Measurements from ENCODE around the gene COL6A1.

Gene COL6A1

DNA sequence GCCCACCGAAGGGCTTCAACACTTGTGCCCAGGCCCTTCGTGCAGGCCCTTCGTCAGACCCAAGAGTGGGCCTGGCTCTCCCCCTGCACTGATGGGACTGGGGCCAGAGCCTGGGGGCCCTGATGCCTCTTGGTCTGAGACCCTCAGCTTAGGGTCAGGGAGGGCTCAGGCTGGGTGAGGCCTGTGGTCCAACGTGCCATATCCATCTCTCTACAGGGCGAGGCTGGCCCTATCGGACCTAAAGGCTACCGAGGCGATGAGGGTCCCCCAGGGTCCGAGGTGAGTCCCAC, 15.6 kb downstream of the COL6A1 start:
- Histone ChIP-seq H3K36me3 (ENCODE audit: control insufficient read depth, insufficient read depth, low read length) (peaks cover 61% of the 10 kb centered on the region), H3K4me1 (ENCODE audit: control insufficient read depth, insufficient read depth, low read length, poor library complexity, severe bottlenecking) (peaks cover 8% of the 10 kb centered on the region)

DNA sequence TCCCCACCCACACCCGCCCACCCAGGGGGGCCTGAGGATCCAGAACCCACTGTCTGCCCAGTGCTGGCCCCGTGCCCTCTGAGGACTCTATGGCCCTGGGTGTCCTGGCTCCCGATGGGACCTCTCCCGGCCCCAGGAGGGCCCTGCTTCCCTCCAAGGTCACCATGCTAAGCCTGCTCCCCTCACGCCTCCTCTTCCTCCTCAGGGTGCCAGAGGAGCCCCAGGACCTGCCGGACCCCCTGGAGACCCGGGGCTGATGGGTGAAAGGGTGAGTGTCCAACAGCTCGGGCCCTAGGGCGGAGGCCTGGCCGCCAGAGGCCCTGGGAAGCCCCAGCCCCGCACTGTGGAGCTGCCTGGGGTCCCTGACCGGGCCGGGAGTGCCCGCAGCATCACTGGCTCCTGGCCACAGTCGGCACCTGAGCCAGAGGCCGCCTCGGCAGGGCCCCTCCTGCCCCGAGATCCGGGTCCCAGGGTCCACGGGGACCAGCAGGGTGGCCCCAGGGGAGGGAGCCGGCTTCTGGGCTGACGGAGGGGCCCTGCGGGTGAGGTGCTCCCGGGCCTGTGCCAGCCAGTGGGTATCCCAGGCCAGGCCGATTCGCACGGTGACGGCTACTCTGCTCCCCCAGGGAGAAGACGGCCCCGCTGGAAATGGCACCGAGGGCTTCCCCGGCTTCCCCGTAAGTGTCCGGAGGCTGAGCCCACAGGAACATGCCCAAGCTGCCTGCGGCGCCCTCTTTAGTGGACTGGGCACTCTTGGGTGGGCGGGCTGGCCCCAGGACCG, 16.1 kb downstream of the COL6A1 start:
- H3K27ac ChIP-seq (ENCODE audit: low read depth, low read length, severe bottlenecking), result no peak overlapping the region
- peaks cover 61% of the 10 kb centered on the region for H3K36me3 ChIP-seq (ENCODE audit: control insufficient read depth, insufficient read depth, low read length)
- no peaks in the 10 kb centered on the region for H3K9me3 ChIP-seq (ENCODE audit: control insufficient read depth, low read length)
- no peak overlapping the region for H3K4me3 ChIP-seq (ENCODE audit: extremely low read depth, insufficient read depth, low read length, poor library complexity, severe bottlenecking)
- WGBS, 2 experiments (ENCODE audit: insufficient coverage in 2 of 2), result 95 to 98% methylated on average over 30 to 37 of the region's 38 CpGs
- H3K4me1 ChIP-seq (ENCODE audit: control insufficient read depth, insufficient read depth, low read length, poor library complexity, severe bottlenecking), result peaks cover 8% of the 10 kb centered on the region

More for the DNA sequence above, 15.6 kb downstream of the COL6A1 start:
- H3K4me3 ChIP-seq (ENCODE audit: extremely low read depth, insufficient read depth, low read length, poor library complexity, severe bottlenecking), result no peak overlapping the region
- H3K27ac ChIP-seq (ENCODE audit: low read depth, low read length, severe bottlenecking), result no peak overlapping the region
- H3K9me3 ChIP-seq (ENCODE audit: control insufficient read depth, low read length), result no peaks in the 10 kb centered on the region
- WGBS, 2 experiments (ENCODE audit: insufficient coverage in 2 of 2), result 96 to 99% methylated on average over 5 to 9 of the region's 9 CpGs

DNA sequence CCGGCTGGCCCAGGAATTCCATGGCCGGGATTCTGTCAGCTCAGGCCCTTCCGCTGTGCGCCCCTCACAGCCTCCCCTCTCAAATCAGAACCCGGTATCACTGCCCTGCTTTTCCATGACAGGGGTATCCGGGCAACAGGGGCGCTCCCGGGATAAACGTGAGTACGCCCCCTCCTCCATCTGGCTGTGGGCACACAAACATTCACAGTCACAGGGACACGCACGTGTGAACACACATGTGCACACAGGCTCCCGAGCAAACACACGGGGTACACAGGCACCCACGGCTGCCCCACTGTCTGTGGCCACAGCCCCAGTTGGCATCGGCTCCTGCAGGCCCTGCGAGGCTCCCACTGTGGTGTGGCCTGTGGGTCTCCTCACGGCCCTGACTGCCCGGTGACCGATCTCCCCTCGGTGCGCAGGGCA, 16.7 kb downstream of the COL6A1 start:
- Histone ChIP-seq H3K36me3 (ENCODE audit: control insufficient read depth, insufficient read depth, low read length) (peaks cover 58% of the 10 kb centered on the region), H3K27ac (ENCODE audit: low read depth, low read length, severe bottlenecking) (no peak overlapping the region), H3K9me3 (ENCODE audit: control insufficient read depth, low read length) (no peaks in the 10 kb centered on the region), H3K4me3 (ENCODE audit: extremely low read depth, insufficient read depth, low read length, poor library complexity, severe bottlenecking) (no peak overlapping the region), H3K4me1 (ENCODE audit: control insufficient read depth, insufficient read depth, low read length, poor library complexity, severe bottlenecking) (peaks cover 8% of the 10 kb centered on the region)
- WGBS, 2 experiments (ENCODE audit: insufficient coverage in 2 of 2), result 94 to 98% methylated on average over 22 of the region's 22 CpGs

DNA sequence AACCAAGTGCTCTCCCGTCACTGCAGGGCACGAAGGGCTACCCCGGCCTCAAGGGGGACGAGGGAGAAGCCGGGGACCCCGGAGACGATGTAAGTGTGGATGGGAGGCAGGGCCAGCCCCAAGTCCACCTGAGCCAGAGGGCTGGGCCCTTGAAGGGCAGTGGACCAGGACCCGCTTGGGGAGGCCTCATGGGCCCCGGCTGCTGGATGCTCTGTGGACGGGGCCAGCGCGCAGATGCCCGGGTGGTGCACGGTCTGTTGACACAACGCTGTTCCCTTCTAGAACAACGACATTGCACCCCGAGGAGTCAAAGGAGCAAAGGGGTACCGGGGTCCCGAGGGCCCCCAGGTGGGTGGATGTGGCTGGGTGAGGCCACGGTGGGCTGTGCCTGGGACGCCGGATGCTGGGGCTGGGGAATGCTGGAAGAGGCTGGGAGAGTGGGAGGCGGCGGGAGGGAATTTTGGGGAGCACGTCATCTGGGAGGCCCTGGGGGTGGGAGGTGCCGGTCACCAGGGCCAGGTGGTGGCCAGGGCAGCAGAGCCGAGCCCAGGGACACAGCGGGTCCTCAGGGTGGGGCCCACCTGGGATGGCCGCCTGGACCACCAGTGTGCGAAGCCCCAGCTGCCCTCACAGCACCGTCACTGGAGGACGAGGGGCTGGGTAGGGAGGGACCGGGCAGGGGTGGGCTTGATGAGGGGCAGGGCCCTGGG, 17.5 kb downstream of the COL6A1 start:
- H3K36me3 ChIP-seq (ENCODE audit: control insufficient read depth, insufficient read depth, low read length), result peaks cover 52% of the 10 kb centered on the region
- H3K4me1 ChIP-seq (ENCODE audit: control insufficient read depth, insufficient read depth, low read length, poor library complexity, severe bottlenecking), result peaks cover 8% of the 10 kb centered on the region
- H3K27ac ChIP-seq (ENCODE audit: low read depth, low read length, severe bottlenecking), result no peak overlapping the region
- 93 to 97% methylated on average over 22 to 26 of the region's 33 CpGs for WGBS, 2 experiments (ENCODE audit: insufficient coverage in 2 of 2)
- H3K4me3 ChIP-seq (ENCODE audit: extremely low read depth, insufficient read depth, low read length, poor library complexity, severe bottlenecking), result no peak overlapping the region
- H3K9me3 ChIP-seq (ENCODE audit: control insufficient read depth, low read length), result no peaks in the 10 kb centered on the region

DNA sequence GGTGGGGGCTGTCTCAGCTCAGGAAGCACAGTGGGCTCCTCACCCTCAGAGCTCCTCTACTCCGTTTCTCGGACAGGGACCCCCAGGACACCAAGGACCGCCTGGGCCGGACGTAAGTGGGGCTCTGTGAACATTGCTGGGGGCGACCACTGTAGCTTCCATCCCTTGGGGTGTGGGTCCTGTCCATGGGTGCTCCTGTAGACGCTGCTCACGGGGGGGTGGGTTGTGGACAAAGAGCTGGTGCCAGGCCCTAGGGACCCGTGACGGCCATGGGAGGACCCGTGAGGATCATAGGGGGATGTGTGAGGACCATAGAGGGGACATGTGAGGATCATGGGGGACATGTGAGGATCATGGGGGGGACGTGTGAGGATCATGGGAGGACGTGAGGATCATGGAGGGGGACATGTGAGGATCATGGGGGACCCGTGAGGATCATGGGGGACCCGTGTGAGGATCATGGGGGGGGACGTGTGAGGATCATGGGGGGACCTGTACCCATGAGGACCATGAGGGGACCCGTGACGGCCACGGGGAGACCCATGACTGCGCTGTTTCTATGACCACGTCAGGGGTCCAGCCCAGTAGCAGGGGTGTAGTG, 18.1 kb downstream of the COL6A1 start:
- Histone ChIP-seq H3K36me3 (ENCODE audit: control insufficient read depth, insufficient read depth, low read length) (peaks cover 50% of the 10 kb centered on the region), H3K4me1 (ENCODE audit: control insufficient read depth, insufficient read depth, low read length, poor library complexity, severe bottlenecking) (peaks cover 8% of the 10 kb centered on the region), H3K9me3 (ENCODE audit: control insufficient read depth, low read length) (no peaks in the 10 kb centered on the region), H3K4me3 (ENCODE audit: extremely low read depth, insufficient read depth, low read length, poor library complexity, severe bottlenecking) (no peak overlapping the region), H3K27ac (ENCODE audit: low read depth, low read length, severe bottlenecking) (no peak overlapping the region)
- 78 to 88% methylated on average over 12 to 14 of the region's 21 CpGs for WGBS, 2 experiments (ENCODE audit: insufficient coverage in 2 of 2)

DNA sequence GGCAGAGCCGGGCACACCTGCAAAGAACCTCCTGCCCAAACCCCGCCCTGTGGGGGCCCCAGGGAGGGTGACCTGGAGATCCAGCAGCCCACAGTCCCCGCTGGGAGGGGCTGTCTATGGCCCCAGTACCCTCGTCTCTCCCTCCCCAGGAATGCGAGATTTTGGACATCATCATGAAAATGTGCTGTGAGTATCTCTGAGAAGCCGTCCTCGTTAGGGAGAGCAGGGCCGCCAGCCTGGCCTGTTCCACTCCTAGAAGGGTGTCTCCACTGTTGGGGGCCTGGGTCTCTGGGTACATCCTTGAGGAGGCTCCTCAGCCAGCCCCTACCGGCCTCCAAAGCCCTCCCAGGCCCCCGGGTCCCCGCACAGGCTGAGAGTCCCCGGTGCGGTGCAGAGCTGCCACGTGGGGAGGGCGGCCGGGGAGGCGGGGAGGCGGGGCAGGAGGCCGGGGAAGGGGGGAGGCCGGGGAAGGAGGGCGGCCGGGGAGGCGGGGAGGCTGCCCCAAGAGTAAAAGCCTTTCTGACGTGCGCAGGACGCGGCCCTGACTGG, 18.7 kb downstream of the COL6A1 start:
- Histone ChIP-seq H3K27ac (ENCODE audit: low read depth, low read length, severe bottlenecking) (no peak overlapping the region), H3K36me3 (ENCODE audit: control insufficient read depth, insufficient read depth, low read length) (peaks cover 46% of the 10 kb centered on the region), H3K9me3 (ENCODE audit: control insufficient read depth, low read length) (no peaks in the 10 kb centered on the region), H3K4me3 (ENCODE audit: extremely low read depth, insufficient read depth, low read length, poor library complexity, severe bottlenecking) (no peak overlapping the region), H3K4me1 (ENCODE audit: control insufficient read depth, insufficient read depth, low read length, poor library complexity, severe bottlenecking) (peaks cover 4% of the 10 kb centered on the region)
- WGBS, 2 experiments (ENCODE audit: insufficient coverage in 2 of 2), result 90 to 96% methylated on average over 12 to 14 of the region's 27 CpGs

DNA sequence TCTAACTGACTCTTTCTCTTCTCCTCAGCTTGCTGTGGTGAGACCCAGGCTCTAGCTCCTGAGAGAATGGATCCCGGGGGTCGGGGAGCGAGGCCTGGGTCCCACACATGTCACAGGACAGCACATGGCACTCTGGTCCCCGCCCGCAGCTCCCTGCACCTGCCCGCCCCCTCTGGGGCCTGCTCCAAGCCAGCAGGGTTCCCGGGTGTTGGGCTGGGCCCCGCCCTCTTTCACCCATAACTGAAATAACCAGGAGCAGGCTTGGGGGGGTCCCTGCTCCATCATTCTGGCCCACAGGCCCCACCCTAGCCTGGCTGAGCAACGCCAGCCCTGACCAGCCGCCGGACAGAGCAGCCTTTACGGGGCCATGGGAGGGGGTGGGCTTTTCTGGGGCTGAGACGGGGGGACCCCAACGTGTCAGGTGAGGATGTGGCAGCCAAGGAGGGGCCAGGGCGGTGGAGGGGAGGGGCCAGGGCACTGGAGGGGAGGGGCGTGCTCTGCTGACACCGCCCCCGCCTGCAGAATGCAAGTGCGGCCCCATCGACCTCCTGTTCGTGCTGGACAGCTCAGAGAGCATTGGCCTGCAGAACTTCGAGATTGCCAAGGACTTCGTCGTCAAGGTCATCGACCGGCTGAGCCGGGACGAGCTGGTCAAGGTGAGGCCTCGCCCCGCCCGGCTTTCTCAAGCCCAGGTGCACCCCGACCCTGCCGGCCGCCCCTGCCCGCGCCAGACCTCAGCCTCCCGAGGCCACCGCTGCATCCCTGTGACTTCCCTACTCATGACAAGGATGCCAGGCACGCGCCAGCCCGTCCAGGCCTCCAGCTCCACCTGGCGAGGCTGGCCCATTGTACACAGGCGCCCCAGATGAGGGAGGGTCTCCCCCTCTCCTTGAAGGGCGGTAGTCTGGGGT, 19.4 kb downstream of the COL6A1 start:
- Histone ChIP-seq H3K4me3 (ENCODE audit: extremely low read depth, insufficient read depth, low read length, poor library complexity, severe bottlenecking) (no peak overlapping the region), H3K36me3 (ENCODE audit: control insufficient read depth, insufficient read depth, low read length) (peaks cover 40% of the 10 kb centered on the region), H3K4me1 (ENCODE audit: control insufficient read depth, insufficient read depth, low read length, poor library complexity, severe bottlenecking) (no peaks in the 10 kb centered on the region), H3K27ac (ENCODE audit: low read depth, low read length, severe bottlenecking) (no peak overlapping the region), H3K9me3 (ENCODE audit: control insufficient read depth, low read length) (no peaks in the 10 kb centered on the region)
- WGBS, 2 experiments (ENCODE audit: insufficient coverage in 2 of 2), result 91% methylated on average over 37 to 42 of the region's 44 CpGs

DNA sequence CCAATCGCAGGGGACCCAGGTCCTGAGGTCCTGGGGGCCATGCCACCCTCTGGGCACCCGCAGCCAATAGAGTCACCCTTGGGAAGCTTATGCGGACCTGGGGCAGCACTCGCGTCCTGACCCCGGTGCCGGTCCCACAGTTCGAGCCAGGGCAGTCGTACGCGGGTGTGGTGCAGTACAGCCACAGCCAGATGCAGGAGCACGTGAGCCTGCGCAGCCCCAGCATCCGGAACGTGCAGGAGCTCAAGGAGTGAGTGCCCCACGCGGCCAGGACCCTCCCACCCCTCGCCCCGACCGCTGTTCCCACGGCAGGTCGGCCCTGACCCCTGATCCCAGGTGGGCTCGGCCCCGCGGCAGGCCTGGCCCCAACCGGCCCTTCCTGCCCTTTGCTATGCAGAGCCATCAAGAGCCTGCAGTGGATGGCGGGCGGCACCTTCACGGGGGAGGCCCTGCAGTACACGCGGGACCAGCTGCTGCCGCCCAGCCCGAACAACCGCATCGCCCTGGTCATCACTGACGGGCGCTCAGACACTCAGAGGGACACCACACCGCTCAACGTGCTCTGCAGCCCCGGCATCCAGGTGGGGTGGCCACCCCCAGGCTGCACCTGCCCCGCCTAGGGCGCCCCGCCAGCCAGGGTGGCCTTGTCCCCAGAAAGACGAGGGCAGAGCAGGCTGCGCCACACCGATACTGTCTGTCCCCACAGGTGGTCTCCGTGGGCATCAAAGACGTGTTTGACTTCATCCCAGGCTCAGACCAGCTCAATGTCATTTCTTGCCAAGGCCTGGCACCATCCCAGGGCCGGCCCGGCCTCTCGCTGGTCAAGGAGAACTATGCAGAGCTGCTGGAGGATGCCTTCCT, 20.5 kb downstream of the COL6A1 start:
- peaks cover 38% of the 10 kb centered on the region for H3K36me3 ChIP-seq (ENCODE audit: control insufficient read depth, insufficient read depth, low read length)
- H3K27ac ChIP-seq (ENCODE audit: low read depth, low read length, severe bottlenecking), result no peak overlapping the region
- WGBS, 2 experiments (ENCODE audit: insufficient coverage in 2 of 2), result 93 to 95% methylated on average over 43 to 49 of the region's 51 CpGs
- no peak overlapping the region for H3K4me3 ChIP-seq (ENCODE audit: extremely low read depth, insufficient read depth, low read length, poor library complexity, severe bottlenecking)
- no peaks in the 10 kb centered on the region for H3K9me3 ChIP-seq (ENCODE audit: control insufficient read depth, low read length)
- H3K4me1 ChIP-seq (ENCODE audit: control insufficient read depth, insufficient read depth, low read length, poor library complexity, severe bottlenecking), result no peaks in the 10 kb centered on the region

DNA sequence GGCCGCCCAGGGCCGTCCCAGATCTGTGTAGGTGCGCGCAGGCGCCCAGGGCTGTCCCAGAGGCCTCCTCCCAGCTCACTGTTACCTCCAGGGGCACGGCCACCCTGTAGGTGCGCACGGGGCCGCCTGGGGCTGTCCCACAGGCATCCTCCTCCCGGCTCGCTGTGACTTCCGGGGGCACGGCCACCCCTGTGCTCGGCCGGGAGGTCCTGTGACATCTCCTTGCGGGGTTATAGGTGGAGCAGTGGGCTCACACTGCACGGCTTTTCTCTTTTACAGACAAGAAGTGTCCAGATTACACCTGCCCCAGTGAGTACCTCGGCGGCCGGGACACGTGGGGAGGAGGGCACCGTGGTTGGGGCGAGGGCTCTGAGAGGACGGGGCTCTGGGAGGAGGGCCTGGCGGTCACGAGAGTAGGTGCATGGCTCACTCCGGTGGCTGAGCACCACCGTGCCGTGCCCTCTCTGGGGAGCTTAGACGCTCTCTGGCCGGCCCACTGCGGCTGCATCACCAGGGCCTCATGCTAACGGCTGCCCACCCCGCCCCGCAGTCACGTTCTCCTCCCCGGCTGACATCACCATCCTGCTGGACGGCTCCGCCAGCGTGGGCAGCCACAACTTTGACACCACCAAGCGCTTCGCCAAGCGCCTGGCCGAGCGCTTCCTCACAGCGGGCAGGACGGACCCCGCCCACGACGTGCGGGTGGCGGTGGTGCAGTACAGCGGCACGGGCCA, 21.4 kb downstream of the COL6A1 start:
- Histone ChIP-seq H3K9me3 (ENCODE audit: control insufficient read depth, low read length) (no peaks in the 10 kb centered on the region), H3K4me1 (ENCODE audit: control insufficient read depth, insufficient read depth, low read length, poor library complexity, severe bottlenecking) (no peaks in the 10 kb centered on the region), H3K27ac (ENCODE audit: low read depth, low read length, severe bottlenecking) (no peak overlapping the region), H3K36me3 (ENCODE audit: control insufficient read depth, insufficient read depth, low read length) (peaks cover 37% of the 10 kb centered on the region), H3K4me3 (ENCODE audit: extremely low read depth, insufficient read depth, low read length, poor library complexity, severe bottlenecking) (no peak overlapping the region)
- 95 to 96% methylated on average over 46 to 53 of the region's 54 CpGs for WGBS, 2 experiments (ENCODE audit: insufficient coverage in 2 of 2)

All from mesodermal cell (in vitro differentiated cells).